Mesenchymal stem cell (in vitro differentiated cells and primary cell): Measurements from ENCODE around the gene UBR7.
A peak's percentile ranks its signal among the peaks of the same experiment; 100 is the strongest.

Experiments used
- DNase-seq: peaks from one replicate; pipeline ENCODE4 v3.0.0-alpha.2; 2013
- H2AFZ ChIP-seq: one replicate; pipeline ENCODE4 v1.6.1; 2013; ENCODE audit warnings: low read depth, mild to moderate bottlenecking, control low read depth, inconsistent platforms, low read length, moderate library complexity
- H2AK5ac ChIP-seq: 2 replicates; pipeline ENCODE4 v1.6.1; 2013; ENCODE audit warnings: low read length, moderate library complexity, mild to moderate bottlenecking, inconsistent platforms; ENCODE audit not compliant: severe bottlenecking
- H2BK120ac ChIP-seq: one replicate; pipeline ENCODE4 v1.6.1; 2013; ENCODE audit warnings: low read depth, mild to moderate bottlenecking, inconsistent platforms, low read length, moderate library complexity
- H2BK12ac ChIP-seq, 2 experiments: one replicate each; pipeline ENCODE4 v1.6.1; 2013; ENCODE audit warnings: inconsistent platforms in 2 of 2, low read length in 2 of 2, mild to moderate bottlenecking in 2 of 2, moderate library complexity in 2 of 2, control low read depth in 1 of 2
- H2BK15ac ChIP-seq: one replicate; pipeline ENCODE4 v1.6.1; 2013; ENCODE audit warnings: mild to moderate bottlenecking, low read depth, inconsistent platforms; ENCODE audit not compliant: poor library complexity, severe bottlenecking
- H2BK5ac ChIP-seq: 2 replicates; pipeline ENCODE4 v1.6.1; 2013; ENCODE audit warnings: low read depth, mild to moderate bottlenecking, low read length, control low read depth, inconsistent platforms; ENCODE audit not compliant: poor library complexity, severe bottlenecking
- H3K14ac ChIP-seq, 2 experiments: one replicate each; pipeline ENCODE4 v1.6.1; 2013; ENCODE audit warnings: inconsistent platforms in 2 of 2, low read length in 2 of 2, control low read depth in 1 of 2, mild to moderate bottlenecking in 1 of 2, moderate library complexity in 1 of 2
- H3K18ac ChIP-seq, 2 experiments: one replicate each; pipeline ENCODE4 v1.6.1; 2013; ENCODE audit warnings: inconsistent platforms in 2 of 2, low read length in 2 of 2, control low read depth in 1 of 2, low read depth in 1 of 2, mild to moderate bottlenecking in 1 of 2
- H3K23ac ChIP-seq, 2 experiments: one replicate each; pipeline ENCODE4 v1.6.1; 2013; ENCODE audit warnings: inconsistent platforms in 2 of 2, low read length in 2 of 2, mild to moderate bottlenecking in 2 of 2, moderate library complexity in 2 of 2, control low read depth in 1 of 2
- H3K27ac ChIP-seq: 2 replicates; pipeline ENCODE4 v1.5.1; 2013; ENCODE audit warnings: mild to moderate bottlenecking, moderate library complexity, low read length, control low read depth, inconsistent platforms; ENCODE audit not compliant: poor library complexity, severe bottlenecking
- H3K27me3 ChIP-seq, 2 experiments: 2 replicates each; pipeline versions ENCODE4 v1.6.1 to v1.7.0; 2013; ENCODE audit warnings: low read length in 2 of 2, mild to moderate bottlenecking in 2 of 2, moderate library complexity in 2 of 2, control low read depth in 1 of 2, inconsistent platforms in 1 of 2; ENCODE audit not compliant: control insufficient read depth in 1 of 2, insufficient read depth in 1 of 2
- H3K36me3 ChIP-seq, 2 experiments: 2 replicates each; pipeline versions ENCODE4 v1.6.1 to v1.7.0; 2013; ENCODE audit warnings: low read length in 2 of 2, control low read depth in 1 of 2, inconsistent platforms in 1 of 2, low read depth in 1 of 2, mild to moderate bottlenecking in 1 of 2; ENCODE audit not compliant: insufficient read depth in 2 of 2, control insufficient read depth in 1 of 2
- H3K4ac ChIP-seq, 2 experiments: one replicate each; pipeline ENCODE4 v1.6.1; 2013; ENCODE audit warnings: inconsistent platforms in 2 of 2, low read length in 2 of 2, mild to moderate bottlenecking in 2 of 2, moderate library complexity in 2 of 2, control low read depth in 1 of 2, low read depth in 1 of 2
- H3K4me1 ChIP-seq: 2 replicates; pipeline ENCODE4 v1.6.1; 2013; ENCODE audit warnings: low read depth, low read length, control low read depth; ENCODE audit not compliant: control insufficient read depth, insufficient read depth
- H3K4me2 ChIP-seq: 2 replicates; pipeline ENCODE4 v1.6.1; 2013; ENCODE audit warnings: low read length, mild to moderate bottlenecking, inconsistent platforms; ENCODE audit not compliant: poor library complexity, severe bottlenecking
- H3K4me3 ChIP-seq, 2 experiments: 2 replicates each; pipeline versions ENCODE4 v1.5.1 to v1.7.0; 2013; ENCODE audit warnings: low read length in 2 of 2, mild to moderate bottlenecking in 2 of 2, control low read depth in 1 of 2, low read depth in 1 of 2; ENCODE audit not compliant: insufficient read depth in 1 of 2
- H3K79me1 ChIP-seq: replicated peaks from 2 replicates; pipeline ENCODE4 v1.6.1; 2013; ENCODE audit warnings: mild to moderate bottlenecking, control low read depth, low read length, inconsistent platforms; ENCODE audit not compliant: poor library complexity, severe bottlenecking
- H3K9ac ChIP-seq: 2 replicates; pipeline ENCODE4 v1.7.0; 2013; ENCODE audit warnings: mild to moderate bottlenecking, low read length, moderate library complexity
- H3K9me3 ChIP-seq: 2 replicates; pipeline ENCODE4 v1.7.0; 2013; ENCODE audit warnings: mild to moderate bottlenecking, low read length; ENCODE audit not compliant: control insufficient read depth
- H4K8ac ChIP-seq: one replicate; pipeline ENCODE4 v1.6.1; 2013; ENCODE audit warnings: inconsistent platforms, mild to moderate bottlenecking, low read length, moderate library complexity
- H4K91ac ChIP-seq: one replicate; pipeline ENCODE4 v1.6.1; 2013; ENCODE audit warnings: mild to moderate bottlenecking, low read length, inconsistent platforms
- WGBS: methylation state at CpG from one replicate; pipeline ENCODE4 v1.1.7; 2013; ENCODE audit warnings: mixed read lengths; 5-methylcytosine and 5-hydroxymethylcytosine counted together

Gene UBR7

DNA sequence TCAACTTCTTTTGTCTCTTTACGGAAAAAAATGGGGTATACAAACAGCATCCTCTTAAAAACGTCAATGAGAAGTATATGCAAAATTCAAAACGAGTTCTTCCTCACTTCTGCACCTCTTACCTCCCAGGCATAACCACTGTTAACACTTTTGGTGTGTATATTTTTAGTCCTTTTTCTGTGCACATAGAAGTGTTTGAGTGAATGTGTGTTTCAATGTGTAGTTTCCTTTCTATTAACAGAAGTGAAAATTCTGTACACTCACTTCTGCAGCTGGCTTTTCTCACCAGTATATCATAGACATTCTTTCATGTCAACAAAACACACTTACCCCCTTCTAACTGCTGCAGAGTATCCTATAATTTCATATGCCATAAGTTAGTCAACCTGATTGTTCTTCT, 5.4 kb downstream of the UBR7 start:
- H3K4ac ChIP-seq, result no peak overlapping the region
- no peak overlapping the region for H3K14ac ChIP-seq
- H2AK5ac ChIP-seq, result no peak overlapping the region
- no peak overlapping the region for H2BK5ac ChIP-seq
- H4K8ac ChIP-seq, result no peak overlapping the region
- H2BK120ac ChIP-seq, result no peak overlapping the region
- no peaks in the 10 kb centered on the region for H3K9me3 ChIP-seq
- no peaks in the 10 kb centered on the region for H3K4me1 ChIP-seq
- H3K23ac ChIP-seq, result no peak overlapping the region
- no peak overlapping the region for H3K27ac ChIP-seq
- H3K18ac ChIP-seq, result no peak overlapping the region
- DNase-seq, result no peak
- no peaks in the 10 kb centered on the region for H3K27me3 ChIP-seq
- H3K4me3 ChIP-seq, result no peak overlapping the region
- WGBS, result 98% methylated on average over 2 of the region's 3 CpGs
- H3K36me3 ChIP-seq, result peaks cover 10 to 52% of the 10 kb centered on the region in 2 experiments
- no peak overlapping the region for H2BK15ac ChIP-seq
- no peak overlapping the region for H4K91ac ChIP-seq
- H2BK12ac ChIP-seq, result no peak overlapping the region
- peaks cover 14% of the 10 kb centered on the region for H3K79me1 ChIP-seq
- H3K9ac ChIP-seq, result no peak overlapping the region
- no peak overlapping the region for H3K4me2 ChIP-seq
- H2AFZ ChIP-seq, result no peak overlapping the region

DNA sequence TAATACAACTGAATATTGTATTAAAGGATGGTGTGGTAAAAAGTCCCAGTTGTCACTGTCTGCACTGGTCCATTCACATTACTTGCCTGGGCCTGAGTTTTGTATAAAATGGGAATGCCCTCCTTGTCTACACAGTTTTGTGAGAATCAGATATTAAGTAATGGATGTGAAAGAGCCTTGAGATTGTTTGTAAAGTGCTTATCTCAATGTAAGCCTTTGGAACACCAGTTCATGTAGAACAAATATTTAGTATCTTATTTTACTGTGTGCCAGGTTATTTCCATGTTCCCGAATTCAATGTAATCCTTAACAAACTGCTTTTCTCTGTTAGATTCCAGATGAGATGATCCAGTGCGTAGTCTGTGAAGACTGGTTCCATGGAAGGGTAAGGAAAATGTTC, 7.5 kb downstream of the UBR7 start:
- no peak overlapping the region for H2BK12ac ChIP-seq
- H3K4me3 ChIP-seq, result no peak overlapping the region
- H2BK5ac ChIP-seq, result no peak overlapping the region
- H4K8ac ChIP-seq, result no peak overlapping the region
- no peaks in the 10 kb centered on the region for H3K9me3 ChIP-seq
- no peak for DNase-seq
- H2AFZ ChIP-seq, result no peak overlapping the region
- no peaks in the 10 kb centered on the region for H3K27me3 ChIP-seq
- H3K9ac ChIP-seq, result no peak overlapping the region
- H4K91ac ChIP-seq, result no peak overlapping the region
- no peak overlapping the region for H3K4ac ChIP-seq
- H2BK120ac ChIP-seq, result no peak overlapping the region
- no peak overlapping the region for H3K18ac ChIP-seq
- H2AK5ac ChIP-seq, result no peak overlapping the region
- H3K4me1 ChIP-seq, result no peaks in the 10 kb centered on the region
- H3K36me3 ChIP-seq, result peaks cover 13 to 61% of the 10 kb centered on the region in 2 experiments
- no CpG with 5 or more reads among the region's 2 CpGs for WGBS
- no peak overlapping the region for H3K14ac ChIP-seq
- no peak overlapping the region for H3K4me2 ChIP-seq
- H2BK15ac ChIP-seq, result no peak overlapping the region
- H3K23ac ChIP-seq, result no peak overlapping the region
- peaks cover 10% of the 10 kb centered on the region for H3K79me1 ChIP-seq
- no peak overlapping the region for H3K27ac ChIP-seq

DNA sequence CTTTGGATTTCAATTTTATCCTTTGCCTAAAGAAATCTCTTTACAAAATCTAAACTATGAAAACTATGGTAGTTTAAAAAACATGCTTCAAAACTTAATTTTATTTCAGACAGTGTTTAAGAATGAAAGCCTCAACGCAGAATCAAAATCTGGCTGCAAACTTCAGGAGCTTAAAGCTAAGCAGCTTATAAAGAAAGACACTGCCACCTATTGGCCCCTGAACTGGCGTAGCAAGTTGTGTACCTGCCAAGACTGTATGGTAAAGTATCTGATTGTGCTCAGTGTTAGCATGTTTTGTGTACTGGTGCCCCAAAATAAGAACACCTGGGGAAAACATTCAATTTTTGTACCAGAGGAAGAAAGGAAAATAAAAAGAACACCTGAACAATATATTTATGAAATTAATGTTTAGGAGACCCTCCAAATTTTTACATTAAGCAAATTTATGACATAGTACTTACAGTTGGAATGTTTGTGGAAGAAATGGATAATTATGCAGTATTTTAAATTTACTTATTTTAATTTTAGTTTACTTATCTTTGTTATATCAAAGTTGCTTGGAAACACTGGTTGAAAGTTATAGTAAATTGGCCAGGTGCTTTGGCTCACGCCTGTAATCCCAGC, 12.2 kb downstream of the UBR7 start:
- H3K23ac ChIP-seq, result no peak overlapping the region
- no peak overlapping the region for H2BK12ac ChIP-seq
- no peak overlapping the region for H3K4ac ChIP-seq
- H3K4me2 ChIP-seq, result no peak overlapping the region
- H3K27ac ChIP-seq, result no peak overlapping the region
- H3K4me3 ChIP-seq, result no peak overlapping the region
- no peak overlapping the region for H2BK5ac ChIP-seq
- H2BK15ac ChIP-seq, result no peak overlapping the region
- no peak overlapping the region for H4K8ac ChIP-seq
- peaks cover 6% of the 10 kb centered on the region for H3K79me1 ChIP-seq
- no peak overlapping the region for H2AFZ ChIP-seq
- H3K4me1 ChIP-seq, result no peaks in the 10 kb centered on the region
- WGBS, result 78% methylated on average over 3 of the region's 3 CpGs
- H3K9me3 ChIP-seq, result no peaks in the 10 kb centered on the region
- H2AK5ac ChIP-seq, result no peak overlapping the region
- H3K36me3 ChIP-seq, result peaks cover 28 to 74% of the 10 kb centered on the region in 2 experiments
- H3K14ac ChIP-seq, result no peak overlapping the region
- no peaks in the 10 kb centered on the region for H3K27me3 ChIP-seq
- no peak overlapping the region for H4K91ac ChIP-seq
- peak; percentile 65 for DNase-seq
- H2BK120ac ChIP-seq, result no peak overlapping the region
- no peak overlapping the region for H3K18ac ChIP-seq
- no peak overlapping the region for H3K9ac ChIP-seq

DNA sequence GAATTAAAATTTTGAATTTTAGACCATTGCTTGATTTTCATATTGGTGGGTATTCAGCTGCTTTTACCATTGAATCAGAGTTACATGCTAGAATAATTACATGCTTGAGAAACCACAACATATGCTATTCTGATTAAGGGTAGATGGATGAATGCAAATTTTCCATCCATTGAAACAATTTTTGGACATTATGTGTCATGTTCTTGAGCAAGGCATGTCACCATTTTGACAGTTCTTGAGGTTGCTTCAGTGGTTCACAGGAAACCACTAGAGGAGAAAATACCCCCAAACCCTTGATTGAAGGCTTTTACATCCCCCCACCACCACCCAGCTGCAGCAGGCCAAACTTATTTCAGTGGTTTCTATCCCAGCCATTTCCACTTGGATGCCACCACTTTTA, 13.5 kb downstream of the UBR7 start:
- Histone ChIP-seq H3K36me3 (peaks cover 28 to 65% of the 10 kb centered on the region in 2 experiments), H3K4me1 (no peaks in the 10 kb centered on the region), H3K4me2 (no peak overlapping the region), H3K27me3 (no peaks in the 10 kb centered on the region), H3K9me3 (no peaks in the 10 kb centered on the region), H3K27ac (no peak overlapping the region), H2BK15ac (no peak overlapping the region), H2BK12ac (no peak overlapping the region), H2AK5ac (no peak overlapping the region), H3K79me1 (peaks cover 4% of the 10 kb centered on the region), H3K4ac (no peak overlapping the region), H2BK120ac (no peak overlapping the region), H3K4me3 (no peak overlapping the region), H3K23ac (no peak overlapping the region), H3K18ac (no peak overlapping the region), H3K14ac (no peak overlapping the region), H2AFZ (no peak overlapping the region), H3K9ac (no peak overlapping the region), H2BK5ac (no peak overlapping the region), H4K8ac (no peak overlapping the region), H4K91ac (no peak overlapping the region)
- no peak for DNase-seq
